GM21825 (cell line): ENCODE measurements around the gene VSTM2B.

ENCODE experiments used
- ATAC-seq: cut with Tn5 transposase; IDR thresholded peaks from one replicate; pipeline ENCODE4 v1.9.1; 2021; ENCODE audit warnings: mild to moderate bottlenecking, moderate library complexity; ENCODE audit not compliant: unreplicated experiment

The VSTM2B gene

GRCh38 chr19:29529646-29530539, 4.1 kb downstream of the VSTM2B start:
- no peak for ATAC-seq

GRCh38 chr19:29530540-29531457, 5.0 kb downstream of the VSTM2B start:
- no peak for ATAC-seq

- ATAC-seq: no peak
Measured at GRCh38 chr19:29531458-29532025, 5.7 kb downstream of the VSTM2B start.

- no peak for ATAC-seq
Measured at GRCh38 chr19:29532097-29532496, 6.3 kb downstream of the VSTM2B start.

GRCh38 chr19:29532956-29533355, 7.2 kb downstream of the VSTM2B start:
- ATAC-seq: no peak

GRCh38 chr19:29533578-29534544, 8.1 kb downstream of the VSTM2B start:
- ATAC-seq: no peak

- ATAC-seq: no peak
Measured at GRCh38 chr19:29535214-29535831, 9.5 kb downstream of the VSTM2B start.

- ATAC-seq: no peak
Measured at GRCh38 chr19:29535984-29536508, 10.3 kb downstream of the VSTM2B start.

GRCh38 chr19:29537181-29537580, 11.4 kb downstream of the VSTM2B start:
- no peak for ATAC-seq

GRCh38 chr19:29537601-29538000, 11.8 kb downstream of the VSTM2B start:
- no peak for ATAC-seq

GRCh38 chr19:29538146-29538545, 12.4 kb downstream of the VSTM2B start:
- ATAC-seq: no peak

- no peak for ATAC-seq
Measured at GRCh38 chr19:29538651-29539050, 12.9 kb downstream of the VSTM2B start.

GRCh38 chr19:29539131-29539530, 13.3 kb downstream of the VSTM2B start:
- ATAC-seq: no peak

GRCh38 chr19:29539670-29540069, 13.9 kb downstream of the VSTM2B start:
- no peak for ATAC-seq

- no peak for ATAC-seq
Measured at GRCh38 chr19:29540114-29540513, 14.3 kb downstream of the VSTM2B start.

- no peak for ATAC-seq
Measured at GRCh38 chr19:29541473-29542253, 15.9 kb downstream of the VSTM2B start.

- no peak for ATAC-seq
Measured at GRCh38 chr19:29542327-29542726, 16.5 kb downstream of the VSTM2B start.

GRCh38 chr19:29542776-29543175, 17.0 kb downstream of the VSTM2B start:
- no peak for ATAC-seq

- ATAC-seq: no peak
Measured at GRCh38 chr19:29543381-29543780, 17.6 kb downstream of the VSTM2B start.
